ENCODE results near the gene MOB3B. TPM values are rescaled to one million over a fixed set of nuclear protein-coding genes. Genes with fewer than 3 reads are reported as not detected.
A peak's percentile ranks its signal among the peaks of the same experiment; 100 is the strongest.

MOB3B gene
- total and polyA plus RNA-seq, 11 donors = 0.42 to 2.8 (median 1.8) TPM

DNA sequence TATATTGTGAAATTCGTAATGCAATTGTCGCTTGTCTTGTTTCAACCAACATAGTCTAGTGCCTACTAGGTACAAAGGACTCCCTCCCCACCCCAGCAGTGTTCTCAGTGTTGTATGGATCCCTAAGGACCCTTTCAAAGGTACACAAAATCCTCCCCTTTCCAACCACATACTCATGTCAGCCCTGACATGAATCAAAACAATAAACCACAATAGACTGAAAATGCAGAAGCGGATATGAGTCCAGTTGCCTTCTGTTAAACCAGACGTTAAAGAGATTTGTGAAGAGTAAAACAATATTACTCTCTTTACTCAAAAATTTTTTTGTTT is 87.9 kb downstream of the MOB3B start:
- Histone ChIP-seq H3K27ac (no peak overlapping the region), H3K4me1 (peaks cover 0 to 16% (median 5%) of the 10 kb centered on the region in 12 donors), H3K4me3 (no peak overlapping the region), H3K36me3 (no peaks in the 10 kb centered on the region), H3K9me3 (no peaks in the 10 kb centered on the region), H3K27me3 (no peaks in the 10 kb centered on the region)
- DNase-seq = no peak
- 91 to 94% (median 94%) methylated on average over 4 of the region's 4 CpGs for WGBS, 4 donors
- intact Hi-C loops (cut with DNase I) = no loop called here
- no peak for ATAC-seq
- TF ChIP-seq, protein P1, sequence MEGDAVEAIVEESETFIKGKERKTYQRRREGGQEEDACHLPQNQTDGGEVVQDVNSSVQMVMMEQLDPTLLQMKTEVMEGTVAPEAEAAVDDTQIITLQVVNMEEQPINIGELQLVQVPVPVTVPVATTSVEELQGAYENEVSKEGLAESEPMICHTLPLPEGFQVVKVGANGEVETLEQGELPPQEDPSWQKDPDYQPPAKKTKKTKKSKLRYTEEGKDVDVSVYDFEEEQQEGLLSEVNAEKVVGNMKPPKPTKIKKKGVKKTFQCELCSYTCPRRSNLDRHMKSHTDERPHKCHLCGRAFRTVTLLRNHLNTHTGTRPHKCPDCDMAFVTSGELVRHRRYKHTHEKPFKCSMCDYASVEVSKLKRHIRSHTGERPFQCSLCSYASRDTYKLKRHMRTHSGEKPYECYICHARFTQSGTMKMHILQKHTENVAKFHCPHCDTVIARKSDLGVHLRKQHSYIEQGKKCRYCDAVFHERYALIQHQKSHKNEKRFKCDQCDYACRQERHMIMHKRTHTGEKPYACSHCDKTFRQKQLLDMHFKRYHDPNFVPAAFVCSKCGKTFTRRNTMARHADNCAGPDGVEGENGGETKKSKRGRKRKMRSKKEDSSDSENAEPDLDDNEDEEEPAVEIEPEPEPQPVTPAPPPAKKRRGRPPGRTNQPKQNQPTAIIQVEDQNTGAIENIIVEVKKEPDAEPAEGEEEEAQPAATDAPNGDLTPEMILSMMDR (IDR thresholded peaks at IDR 0.05) = no peak
- TF ChIP-seq POLR2A (IDR thresholded peaks at IDR 0.05) = no peak

DNA sequence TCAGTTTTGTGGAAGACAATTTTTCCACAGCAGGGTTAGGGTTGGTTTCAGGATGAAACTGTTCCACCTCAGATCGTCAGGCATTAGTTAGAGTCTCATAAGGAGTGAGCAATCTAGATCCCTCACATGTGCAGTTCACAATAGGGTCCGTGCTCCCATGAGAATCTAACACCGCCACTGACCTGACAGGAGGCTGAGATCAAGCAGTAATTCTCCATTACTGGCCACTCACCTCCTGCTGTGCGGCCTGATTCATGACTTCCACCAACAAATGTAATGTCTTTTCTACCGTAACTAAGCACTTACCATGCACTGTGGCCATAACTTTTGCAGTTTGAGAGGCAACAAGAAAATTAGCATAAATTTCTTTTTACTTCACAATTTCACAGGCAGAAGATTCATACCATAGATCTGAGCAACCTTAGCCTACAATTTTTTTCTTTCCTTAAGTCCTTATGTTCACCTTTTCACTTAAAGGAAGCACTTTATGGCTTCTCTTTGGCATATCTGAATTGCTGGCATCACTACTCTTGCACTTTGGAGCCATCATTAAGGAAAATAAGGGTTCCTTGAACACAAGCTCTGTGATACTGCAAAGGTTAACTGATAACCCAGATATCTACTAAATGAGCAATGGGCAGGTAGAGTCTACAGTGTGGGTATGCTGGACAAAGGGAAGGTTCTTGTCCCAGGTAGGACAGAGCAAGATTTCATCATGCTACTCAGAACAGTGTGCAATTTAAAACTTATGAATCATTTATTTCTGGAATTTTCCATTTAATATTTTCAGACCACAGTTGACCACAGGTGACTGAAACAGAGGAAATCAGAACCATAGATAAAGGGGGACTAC is 88.5 kb downstream of the MOB3B start:
- Histone ChIP-seq H3K9me3 (no peaks in the 10 kb centered on the region), H3K4me3 (no peak overlapping the region), H3K36me3 (no peaks in the 10 kb centered on the region), H3K27ac (no peak overlapping the region), H3K4me1 (peaks cover 0 to 16% (median 5%) of the 10 kb centered on the region in 12 donors), H3K27me3 (no peaks in the 10 kb centered on the region)
- WGBS, 4 donors = 93 to 96% (median 94%) methylated on average over 5 of the region's 5 CpGs
- intact Hi-C loops (cut with DNase I) = no loop called here
- TF ChIP-seq, protein P1 (IDR thresholded peaks at IDR 0.05) = no peak
- no peak for TF ChIP-seq POLR2A (IDR thresholded peaks at IDR 0.05)
- no peak for ATAC-seq
- DNase-seq = no peak

DNA sequence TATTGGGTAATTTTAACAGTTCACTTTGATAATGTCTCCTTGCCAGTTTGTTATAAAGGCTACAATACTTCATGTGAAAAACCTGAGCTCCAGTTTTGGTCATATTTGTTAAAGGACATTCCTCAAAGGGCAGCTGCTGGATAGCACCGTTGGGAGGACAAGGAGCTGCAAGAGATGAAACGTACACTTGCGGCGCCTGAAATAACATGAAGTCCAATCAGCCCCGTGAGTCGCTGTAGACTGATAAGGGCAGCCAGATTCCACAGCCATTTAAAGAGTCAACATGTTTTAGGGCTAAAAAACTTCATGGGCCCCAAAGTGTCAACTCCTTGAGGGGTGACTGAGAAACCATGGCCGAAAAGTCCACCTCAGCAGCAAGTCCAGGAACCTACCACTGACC is 91.1 kb downstream of the MOB3B start:
- intact Hi-C loops (cut with DNase I) = loop anchor here in 1 of 10 donors (10.0 kb wide), 1 partner anchor 86 kb away; the partner anchor contains the start of genes IFNK and MOB3B
- peaks cover 0 to 28% (median 10%) of the 10 kb centered on the region in 12 donors for H3K4me1 ChIP-seq
- ATAC-seq = no peak
- H3K27ac ChIP-seq = no peak overlapping the region
- WGBS, 4 donors = 59 to 73% (median 67%) methylated on average over 7 of the region's 7 CpGs
- no peaks in the 10 kb centered on the region for H3K27me3 ChIP-seq
- no peaks in the 10 kb centered on the region for H3K36me3 ChIP-seq
- no peak for TF ChIP-seq POLR2A (IDR thresholded peaks at IDR 0.05)
- TF ChIP-seq, protein P1 (IDR thresholded peaks at IDR 0.05) = no peak
- H3K9me3 ChIP-seq = no peaks in the 10 kb centered on the region
- no peak overlapping the region for H3K4me3 ChIP-seq
- no peak for DNase-seq

DNA sequence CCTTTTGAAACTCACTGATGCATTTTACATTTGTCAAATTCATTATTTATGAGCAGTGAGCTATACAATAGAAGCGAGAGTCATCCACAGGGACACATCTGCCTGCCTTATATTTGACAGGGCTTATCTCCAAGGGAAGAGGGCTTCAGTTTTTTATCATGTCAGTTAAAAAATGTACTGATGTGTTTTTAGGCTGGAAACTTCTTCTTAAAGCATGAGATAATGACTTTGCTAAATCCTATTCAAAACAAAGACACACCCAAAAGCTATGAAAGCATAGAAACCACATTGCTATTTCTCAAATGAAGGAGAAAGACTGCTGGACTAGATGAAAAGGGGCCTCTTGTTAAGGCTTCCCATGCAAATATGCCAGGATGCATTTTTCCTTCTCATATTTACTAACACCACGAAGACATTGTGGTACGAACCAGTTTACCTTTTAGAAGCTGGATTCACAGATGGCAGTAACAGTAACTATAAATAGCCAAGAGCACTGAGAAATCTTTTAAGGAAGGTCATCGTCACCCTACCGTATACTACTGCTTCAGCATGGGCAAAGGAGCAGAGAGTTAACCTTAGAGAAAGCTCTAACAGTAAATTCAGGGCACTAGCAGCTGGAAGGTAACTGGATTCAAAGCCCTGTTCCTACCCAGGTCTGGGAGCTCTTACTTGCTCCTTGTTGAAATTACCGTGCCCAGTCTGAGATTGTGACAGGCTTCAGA is 91.8 kb downstream of the MOB3B start:
- 57 to 68% (median 66%) methylated on average over 6 of the region's 6 CpGs for WGBS, 4 donors
- H3K4me3 ChIP-seq = no peak overlapping the region
- no peak for TF ChIP-seq POLR2A (IDR thresholded peaks at IDR 0.05)
- TF ChIP-seq, protein P1 (IDR thresholded peaks at IDR 0.05) = no peak
- H3K27me3 ChIP-seq = no peaks in the 10 kb centered on the region
- H3K27ac ChIP-seq = no peak overlapping the region
- intact Hi-C loops (cut with DNase I) = loop anchor here in 1 of 10 donors (10.0 kb wide), 1 partner anchor 87 kb away; the partner anchor contains the start of genes IFNK and MOB3B
- no peak for DNase-seq
- no peaks in the 10 kb centered on the region for H3K36me3 ChIP-seq
- no peaks in the 10 kb centered on the region for H3K9me3 ChIP-seq
- H3K4me1 ChIP-seq = peaks cover 0 to 32% (median 13%) of the 10 kb centered on the region in 12 donors
- ATAC-seq = peak in 2 of 4 donors; percentile 28 to 65
